T-helper 2 cell treated with Interferon-gamma antibody and Interleukin-4, amounts not matched to agents 5 μg/mL and 100 μg/mL, for 36 hours (primary cell): ENCODE data around the gene SPECC1.
A peak's percentile ranks its signal among the peaks of the same experiment; 100 is the strongest.
"Not testable (repeated sequence)": the region's sequence is repeated elsewhere in the genome, so short reads cannot be mapped to it uniquely, and the experiment has no call there.

ENCODE experiments used
- DNase-seq: peaks from one replicate; pipeline ENCODE4 v3.0.0; 2021; ENCODE audit warnings: low spot score
- H3K27ac Mint-ChIP-seq: one replicate; pipeline ENCODE4 v1.8.0; 2021; ENCODE audit warnings: mild to moderate bottlenecking, mixed read lengths
- H3K27me3 Mint-ChIP-seq: one replicate; pipeline ENCODE4 v1.8.0; 2021; ENCODE audit warnings: low read depth, mixed read lengths
- H3K36me3 Mint-ChIP-seq: one replicate; pipeline ENCODE4 v1.8.0; 2021; ENCODE audit warnings: low read depth, mixed read lengths
- H3K4me1 Mint-ChIP-seq: one replicate; pipeline ENCODE4 v1.8.0; 2021; ENCODE audit warnings: low read depth, mixed read lengths
- H3K4me3 Mint-ChIP-seq: one replicate; pipeline ENCODE4 v1.8.0; 2022; ENCODE audit warnings: mild to moderate bottlenecking, moderate library complexity, mixed read lengths
- H3K9me3 Mint-ChIP-seq: one replicate; pipeline ENCODE4 v1.8.0; 2021; ENCODE audit warnings: mixed read lengths

SPECC1 gene

DNA sequence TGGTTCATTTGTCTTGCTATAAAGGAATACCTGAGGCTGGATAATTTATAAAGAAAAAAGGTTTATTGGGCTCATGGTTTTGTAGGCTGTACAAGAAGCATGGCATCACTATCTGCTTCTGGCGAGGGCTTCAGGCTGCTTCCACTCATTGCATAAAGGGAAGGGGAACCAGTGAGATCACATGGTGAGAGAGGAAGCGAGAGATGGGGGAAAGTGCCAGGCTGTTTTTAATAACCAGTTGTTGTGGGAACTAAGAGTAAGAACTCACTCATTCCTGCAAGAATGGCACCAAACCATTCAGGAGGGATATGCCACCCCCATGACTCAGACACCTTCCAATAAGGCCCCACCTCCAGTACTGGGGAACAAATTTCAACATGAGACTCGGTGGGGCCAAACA is 24.3 kb downstream of the SPECC1 start:
- no peak for DNase-seq
- Mint-ChIP-seq H3K27me3 (peaks cover 16% of the 10 kb centered on the region), H3K27ac (no peak overlapping the region), H3K4me3 (no peak overlapping the region), H3K36me3 (no peaks in the 10 kb centered on the region), H3K4me1 (peaks cover 13% of the 10 kb centered on the region), H3K9me3 (no peaks in the 10 kb centered on the region)

GRCh38 chr17:20035501-20035900 is 26.3 kb downstream of the SPECC1 start:
- H3K4me3 Mint-ChIP-seq = no peak overlapping the region
- no peaks in the 10 kb centered on the region for H3K9me3 Mint-ChIP-seq
- H3K27ac Mint-ChIP-seq = no peak overlapping the region
- H3K36me3 Mint-ChIP-seq = no peaks in the 10 kb centered on the region
- H3K27me3 Mint-ChIP-seq = peaks cover 14% of the 10 kb centered on the region
- DNase-seq = no peak
- H3K4me1 Mint-ChIP-seq = peaks cover 13% of the 10 kb centered on the region

DNA sequence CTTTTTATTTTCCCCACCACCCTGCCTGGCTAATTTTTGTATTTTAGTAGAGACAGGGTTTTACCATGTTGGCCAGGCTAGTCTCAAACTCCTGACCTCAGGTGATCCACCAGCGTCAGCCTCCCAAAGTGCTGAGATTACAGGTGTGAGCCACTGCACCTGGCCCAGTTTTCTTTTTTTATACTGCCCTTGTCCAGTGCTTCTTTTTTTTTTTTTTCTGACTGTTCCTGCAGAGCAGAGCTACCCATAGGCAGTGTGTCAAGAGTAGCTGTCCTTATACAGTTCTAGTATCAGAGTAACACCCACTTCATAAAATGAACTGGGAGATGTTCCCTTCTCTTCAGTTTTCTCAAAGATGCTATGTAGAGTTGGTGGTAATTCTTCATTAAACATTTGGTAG is 28.1 kb downstream of the SPECC1 start:
- H3K27me3 Mint-ChIP-seq = peaks cover 19% of the 10 kb centered on the region
- not testable (repeated sequence) for H3K4me3 Mint-ChIP-seq, H3K36me3 Mint-ChIP-seq, H3K27ac Mint-ChIP-seq, H3K4me1 Mint-ChIP-seq, H3K9me3 Mint-ChIP-seq, DNase-seq

DNA sequence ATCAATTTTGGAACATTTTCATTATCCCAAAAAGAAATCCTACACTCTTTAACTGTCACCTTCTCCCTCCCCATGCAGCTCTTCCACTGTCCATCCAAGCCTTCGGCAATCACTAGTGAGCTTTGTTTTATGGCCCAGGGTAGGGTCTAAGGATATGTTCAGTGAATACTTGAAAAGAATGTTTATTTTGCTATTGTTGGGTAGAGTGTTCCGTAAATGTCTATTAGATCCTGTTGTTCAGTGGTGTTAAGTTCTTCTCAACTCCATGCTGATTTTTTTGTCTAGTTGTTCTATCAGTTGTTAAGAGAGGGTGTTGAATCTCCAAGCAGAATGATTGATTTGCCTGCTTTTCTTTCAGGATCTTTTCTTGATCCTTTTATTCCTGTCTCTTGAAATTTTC is 29.9 kb downstream of the SPECC1 start:
- Mint-ChIP-seq H3K36me3 (no peaks in the 10 kb centered on the region), H3K4me1 (no peaks in the 10 kb centered on the region), H3K9me3 (no peaks in the 10 kb centered on the region), H3K27me3 (peaks cover 19% of the 10 kb centered on the region), H3K4me3 (no peak overlapping the region), H3K27ac (no peak overlapping the region)
- no peak for DNase-seq

DNA sequence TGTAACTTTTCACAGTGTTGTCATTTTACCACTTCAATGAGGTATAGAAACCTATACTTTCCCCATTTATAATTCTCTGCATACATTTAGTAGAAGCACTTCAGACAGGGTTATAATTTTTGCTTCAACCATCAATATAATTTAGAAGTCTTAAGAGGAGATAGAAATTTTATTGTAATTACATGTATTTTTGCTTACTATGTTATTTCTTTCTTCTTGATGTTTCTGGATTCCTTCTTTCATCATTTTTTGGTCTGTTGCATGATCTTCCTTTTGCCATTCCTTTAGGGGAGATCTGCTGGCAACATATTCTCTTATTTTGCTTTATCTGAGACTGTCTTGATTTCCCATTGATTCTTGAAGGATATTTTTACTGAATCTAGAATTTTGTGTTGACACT is 31.1 kb downstream of the SPECC1 start:
- no peak for DNase-seq
- H3K9me3 Mint-ChIP-seq = no peaks in the 10 kb centered on the region
- H3K4me3 Mint-ChIP-seq = no peak overlapping the region
- no peak overlapping the region for H3K27ac Mint-ChIP-seq
- H3K36me3 Mint-ChIP-seq = no peaks in the 10 kb centered on the region
- peaks cover 21% of the 10 kb centered on the region for H3K27me3 Mint-ChIP-seq
- no peaks in the 10 kb centered on the region for H3K4me1 Mint-ChIP-seq

GRCh38 chr17:20043021-20043420 is 33.9 kb downstream of the SPECC1 start:
- Mint-ChIP-seq H3K27ac (no peak overlapping the region), H3K9me3 (no peaks in the 10 kb centered on the region), H3K27me3 (peaks cover 19% of the 10 kb centered on the region), H3K4me1 (no peaks in the 10 kb centered on the region), H3K36me3 (no peaks in the 10 kb centered on the region), H3K4me3 (no peak overlapping the region)
- no peak for DNase-seq

DNA sequence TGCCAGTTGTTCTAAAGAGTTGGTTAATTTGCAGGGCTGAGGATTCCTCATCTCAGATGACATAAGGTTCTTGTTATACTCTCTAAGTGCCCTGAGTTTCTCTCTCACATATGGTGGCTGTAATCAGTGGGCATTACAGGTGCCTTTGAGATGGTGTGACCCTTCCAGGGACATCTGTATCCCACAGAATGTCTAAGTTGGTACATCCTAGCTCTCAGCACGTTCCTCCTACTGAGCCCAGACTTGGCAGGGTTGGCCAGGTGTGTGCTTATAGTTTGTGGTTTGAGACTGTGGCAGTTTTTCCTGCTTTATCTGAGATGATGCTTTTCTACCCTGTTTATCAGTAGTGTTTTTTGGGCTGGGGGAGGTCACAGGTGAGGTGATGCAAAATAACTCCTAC is 36.3 kb downstream of the SPECC1 start:
- no peaks in the 10 kb centered on the region for H3K9me3 Mint-ChIP-seq
- no peak for DNase-seq
- no peak overlapping the region for H3K27ac Mint-ChIP-seq
- H3K27me3 Mint-ChIP-seq = peaks cover 13% of the 10 kb centered on the region
- no peaks in the 10 kb centered on the region for H3K36me3 Mint-ChIP-seq
- H3K4me1 Mint-ChIP-seq = no peaks in the 10 kb centered on the region
- H3K4me3 Mint-ChIP-seq = no peak overlapping the region

GRCh38 chr17:20046629-20047028 is 37.5 kb downstream of the SPECC1 start:
- H3K36me3 Mint-ChIP-seq = no peaks in the 10 kb centered on the region

GRCh38 chr17:20051624-20052023 is 42.5 kb downstream of the SPECC1 start:
- H3K4me3 Mint-ChIP-seq = no peak overlapping the region
- DNase-seq = no peak
- no peaks in the 10 kb centered on the region for H3K36me3 Mint-ChIP-seq
- H3K9me3 Mint-ChIP-seq = no peaks in the 10 kb centered on the region
- no peaks in the 10 kb centered on the region for H3K4me1 Mint-ChIP-seq
- no peak overlapping the region for H3K27ac Mint-ChIP-seq
- peaks cover 15% of the 10 kb centered on the region for H3K27me3 Mint-ChIP-seq

More at GRCh38 chr17:20046629-20047028, 37.5 kb downstream of the SPECC1 start:
- H3K27me3 Mint-ChIP-seq = peaks cover 12% of the 10 kb centered on the region
- H3K27ac Mint-ChIP-seq = no peak overlapping the region
- no peaks in the 10 kb centered on the region for H3K4me1 Mint-ChIP-seq
- DNase-seq = no peak
- H3K9me3 Mint-ChIP-seq = no peaks in the 10 kb centered on the region
- H3K4me3 Mint-ChIP-seq = no peak overlapping the region

DNA sequence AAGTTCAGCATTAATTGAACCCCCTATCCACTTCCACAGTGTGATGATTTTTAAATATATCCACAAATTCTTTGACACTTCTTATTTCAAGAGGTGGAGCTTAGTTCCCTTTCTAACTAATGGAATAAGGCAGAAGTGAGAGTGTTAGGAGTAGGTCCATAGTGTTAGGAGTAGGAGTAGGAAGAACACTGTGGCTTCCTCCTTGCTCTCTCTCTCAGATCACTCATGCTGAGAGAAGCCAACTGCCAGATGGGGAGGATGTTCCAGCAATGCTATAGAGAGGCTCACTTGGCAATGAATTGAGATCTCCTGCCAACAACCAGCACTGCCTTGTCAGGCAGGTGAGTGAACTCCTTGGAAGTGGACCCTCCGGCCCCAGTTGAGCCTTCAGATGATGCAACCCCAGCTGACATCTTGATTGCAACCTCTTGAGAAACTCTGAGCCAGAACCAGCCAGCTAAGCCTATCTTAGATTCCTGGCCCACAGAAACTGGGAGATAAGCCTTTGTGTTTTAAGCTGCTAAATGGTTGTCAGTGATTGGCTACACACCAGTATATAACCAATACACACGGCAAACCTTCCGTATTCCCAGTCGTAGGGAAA is 44.3 kb downstream of the SPECC1 start:
- Mint-ChIP-seq H3K36me3 (no peaks in the 10 kb centered on the region), H3K27me3 (peaks cover 15% of the 10 kb centered on the region), H3K27ac (no peak overlapping the region), H3K4me1 (no peaks in the 10 kb centered on the region), H3K9me3 (no peaks in the 10 kb centered on the region), H3K4me3 (no peak overlapping the region)
- DNase-seq = no peak

GRCh38 chr17:20059728-20060188 is 50.6 kb downstream of the SPECC1 start:
- Mint-ChIP-seq H3K27me3 (peaks cover 7% of the 10 kb centered on the region), H3K4me3 (no peak overlapping the region), H3K4me1 (peaks cover 3% of the 10 kb centered on the region), H3K27ac (no peak overlapping the region), H3K9me3 (no peaks in the 10 kb centered on the region), H3K36me3 (no peaks in the 10 kb centered on the region)
- no peak for DNase-seq

DNA sequence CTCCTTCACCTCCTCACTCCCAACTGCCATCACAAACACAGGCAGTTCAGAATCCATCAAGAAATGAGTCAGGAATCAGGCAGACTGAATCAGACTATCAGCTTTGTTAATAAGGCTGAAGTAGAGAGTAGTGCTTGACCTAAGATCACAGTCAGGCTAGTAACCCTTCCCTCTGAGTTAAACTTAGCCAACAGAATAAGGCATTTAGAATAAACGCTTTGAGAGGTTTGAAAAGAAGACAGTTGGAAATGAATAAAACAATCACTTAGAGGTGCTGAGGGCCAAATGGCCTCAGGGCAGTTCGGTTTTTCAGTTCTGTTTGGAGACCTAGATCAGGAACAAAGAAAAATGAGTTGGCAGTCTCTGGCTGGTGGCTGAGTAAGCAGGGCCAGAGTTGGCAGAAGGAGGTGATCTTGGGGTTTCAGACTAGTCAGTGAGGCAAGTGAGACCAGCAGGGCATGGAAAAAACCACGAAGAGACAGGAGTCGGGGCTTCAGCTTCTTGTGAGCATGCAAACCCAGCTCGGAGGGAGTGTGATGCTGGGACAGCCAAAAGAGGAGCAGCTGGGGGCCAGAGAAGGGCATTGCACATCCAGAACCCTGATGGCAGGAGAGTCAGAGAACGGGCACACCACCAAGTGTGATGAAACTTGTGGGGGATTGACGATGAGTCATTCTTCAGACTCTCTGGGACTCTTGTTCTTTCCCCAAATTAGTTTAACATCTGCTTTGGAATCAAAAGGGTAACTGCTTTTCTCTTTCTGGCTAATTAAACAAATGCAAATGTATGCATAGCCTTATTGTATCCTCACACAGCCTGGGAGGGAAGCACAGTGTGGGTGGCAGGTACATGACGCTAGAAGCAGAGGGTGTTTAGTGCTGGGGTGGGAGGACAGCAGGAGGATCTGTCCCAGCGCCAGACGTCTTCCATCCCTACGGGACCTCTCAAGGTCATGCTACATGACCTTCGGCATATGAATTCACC is 54.8 kb downstream of the SPECC1 start:
- Mint-ChIP-seq H3K4me1 (peaks cover 5% of the 10 kb centered on the region), H3K27ac (no peak overlapping the region), H3K27me3 (no peaks in the 10 kb centered on the region), H3K36me3 (no peaks in the 10 kb centered on the region), H3K4me3 (no peak overlapping the region), H3K9me3 (no peaks in the 10 kb centered on the region)
- peak; percentile 24 for DNase-seq

GRCh38 chr17:20066253-20066652 is 57.1 kb downstream of the SPECC1 start:
- Mint-ChIP-seq H3K27ac (no peak overlapping the region), H3K9me3 (no peaks in the 10 kb centered on the region), H3K4me3 (no peak overlapping the region), H3K36me3 (no peaks in the 10 kb centered on the region), H3K4me1 (peaks cover 10% of the 10 kb centered on the region), H3K27me3 (no peaks in the 10 kb centered on the region)
- no peak for DNase-seq

- Mint-ChIP-seq H3K4me1 (peaks cover 12% of the 10 kb centered on the region), H3K4me3 (no peak overlapping the region), H3K27ac (no peak overlapping the region), H3K27me3 (no peaks in the 10 kb centered on the region), H3K36me3 (no peaks in the 10 kb centered on the region), H3K9me3 (no peaks in the 10 kb centered on the region)
- no peak for DNase-seq
Observed at GRCh38 chr17:20067711-20068110, 58.6 kb downstream of the SPECC1 start.
